ENCODE results near the gene OR2B6. TPM values are rescaled to one million over a fixed set of nuclear protein-coding genes. Genes with fewer than 3 reads are reported as not detected.

OR2B6 gene
- 0.17 to 0.30 TPM in 2 of 5 replicates, not detected in the others for total RNA-seq (2022; extraction: Qiagen RNA extraction)

DNA sequence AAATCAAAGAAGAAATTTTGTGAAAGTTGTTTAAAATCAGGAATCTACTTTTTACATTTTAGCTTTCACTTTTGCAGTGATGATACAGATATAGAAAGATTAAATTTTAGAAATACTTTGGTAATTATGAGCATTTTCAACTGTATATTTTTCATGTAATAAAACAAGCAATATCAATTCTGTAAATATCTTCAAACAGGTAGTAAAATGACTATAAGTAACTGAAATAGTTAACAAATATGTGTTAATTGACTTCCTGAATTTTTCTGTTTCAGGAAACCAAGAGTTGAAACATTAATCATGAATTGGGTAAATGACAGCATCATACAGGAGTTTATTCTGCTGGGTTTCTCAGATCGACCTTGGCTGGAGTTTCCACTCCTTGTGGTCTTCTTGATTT is at the start of gene OR2B6:
OR2B6 (plus strand) TSS at position 301 of the 400 bp plus-strand sequence; CDS start at position 301, 0 bp downstream.

DNA sequence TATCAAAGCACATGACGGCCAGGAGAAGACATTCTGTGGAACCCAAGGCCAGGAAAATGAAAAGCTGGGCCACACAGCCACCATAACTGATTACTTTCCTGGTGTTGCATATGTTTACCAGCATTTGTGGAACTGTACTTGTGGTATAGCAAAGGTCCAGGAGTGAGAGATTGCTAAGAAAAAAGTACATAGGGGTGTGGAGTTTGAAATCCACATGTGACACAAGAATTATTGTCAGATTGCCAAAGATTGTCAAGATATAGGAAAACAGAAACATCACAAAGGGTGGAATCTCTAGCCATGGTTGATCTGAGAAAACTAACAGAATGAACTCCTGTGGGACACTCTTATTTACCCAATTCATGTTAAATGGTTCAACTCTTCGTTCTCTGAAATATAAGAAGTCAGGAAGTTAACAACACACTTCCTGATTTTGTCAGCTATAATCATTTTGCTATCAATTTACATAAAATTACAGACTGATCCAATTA is 45.0 kb upstream of the OR2B6 start, which contains the start of gene OR2B2:
OR2B2 (minus strand) TSS at position 441 of the 491 bp plus-strand sequence; CDS start at position 364, 77 bp downstream.

Other genes with a start within 250 kb of the OR2B6 start
- gene OR2B2, start 44.8 kb upstream of the OR2B6 start, total RNA-seq (2022; extraction: Qiagen RNA extraction): not detected in 5 replicates
- 0.58 to 1.2 TPM (median 0.74 TPM) in 5 replicates for gene ZNF165, start 123.3 kb downstream of the OR2B6 start, total RNA-seq (2022; extraction: Qiagen RNA extraction)
- gene ZSCAN16, start 167.4 kb downstream of the OR2B6 start, total RNA-seq (2022; extraction: Qiagen RNA extraction): 3.5 to 5.3 TPM (median 4.4 TPM) in 5 replicates
- gene ZKSCAN8, start 184.6 kb downstream of the OR2B6 start, total RNA-seq (2022; extraction: Qiagen RNA extraction): 3.4 to 5.8 TPM (median 5.1 TPM) in 5 replicates